GM12878 (cell line): ENCODE measurements around the gene MEN1. TPM values are rescaled to one million over a fixed set of nuclear protein-coding genes. Genes with fewer than 3 reads are reported as not detected.

Experiments used
- BHLHE40 ChIP-seq, 2 experiments: fragments of 450-650 bp in 1 of 2; IDR thresholded peaks; 2 replicates each; pipeline ENCODE4 v1.6.1; 2011 to 2017; ENCODE audit warnings: low read depth in 2 of 2, borderline replicate concordance in 1 of 2, improper control_type of control experiment in 1 of 2, low read length in 1 of 2, mild to moderate bottlenecking in 1 of 2
- CBX3 ChIP-seq: fragments of 200-600 bp; sonication (generic); IDR thresholded peaks from 2 replicates; pipeline ENCODE4 v1.6.1; 2016; ENCODE audit warnings: low read depth, borderline replicate concordance
- MEF2A ChIP-seq: IDR thresholded peaks from 2 replicates; pipeline ENCODE4 v1.6.1; 2011; ENCODE audit warnings: low read depth, mild to moderate bottlenecking, low read length, moderate library complexity; ENCODE audit not compliant: insufficient read depth
- NBN ChIP-seq: fragments of 450-650 bp; IDR thresholded peaks from 2 replicates; pipeline ENCODE4 v1.6.1; 2016
- NR2F1 ChIP-seq: fragments of 450-650 bp; conservative IDR thresholded peaks from 2 replicates; pipeline ENCODE4 v1.6.1; 2017; ENCODE audit warnings: mild to moderate bottlenecking
- RFX5 ChIP-seq: IDR thresholded peaks from 2 replicates; pipeline ENCODE4 v1.6.1; 2011; ENCODE audit warnings: low read depth, low read length, improper control_type of control experiment
- SIX5 ChIP-seq: IDR thresholded peaks from 2 replicates; pipeline ENCODE4 v1.6.1; 2011; ENCODE audit warnings: mild to moderate bottlenecking, low read depth, low read length, moderate library complexity; ENCODE audit not compliant: severe bottlenecking
- SP1 ChIP-seq: IDR thresholded peaks from one replicate; pipeline ENCODE4 v1.6.1; 2011; ENCODE audit warnings: low read depth, low read length
- SPI1 ChIP-seq: IDR thresholded peaks from 2 replicates; pipeline ENCODE4 v1.6.1; 2011; ENCODE audit warnings: low read depth, mild to moderate bottlenecking, low read length, moderate library complexity, borderline replicate concordance; ENCODE audit not compliant: insufficient read depth
- ZNF384 ChIP-seq: IDR thresholded peaks from 2 replicates; pipeline ENCODE4 v1.6.1; 2012; ENCODE audit warnings: low read depth, mild to moderate bottlenecking, low read length, improper control_type of control experiment, borderline replicate concordance
- polyA plus RNA-seq, 11 experiments: library from polyadenylated mRNA; depleted of rRNA in 4 of 11; unstranded in 6 of 11; stranded (reverse) in 5 of 11; fragments of >200 nt; fragmentation: Nextera tagmentation in 4 of 11; fragmentation: Illumina TruSeq in 1 of 11; extraction: Ambion mirVana in 4 of 11; extraction: Trizol in 1 of 11; gene quantifications; 1 replicate in 1 of 11; 2 replicates in 10 of 11; pipeline versions ENCODE4 v1.2.1 to v1.2.3, GENCODE V29; 2011 to 2016; ENCODE audit warnings: inconsistent platforms in 2 of 11, missing spikeins in 2 of 11, low read depth in 1 of 11
- total RNA-seq, 4 experiments: library from RNA; depleted of rRNA in 3 of 4; stranded (reverse); fragments of >200 nt in 3 of 4; fragmentation: Illumina TruSeq in 1 of 4; extraction: Trizol in 1 of 4; gene quantifications; 2 replicates each; pipeline versions ENCODE4 v1.2.1 to v1.2.3, GENCODE V29; 2013 to 2021
- TF ChIP-seq, protein P1 (sequence below): fragments of 450-650 bp; IDR thresholded peaks from 2 replicates; pipeline ENCODE4 v1.6.1; 2018; ENCODE audit warnings: borderline replicate concordance, mild to moderate bottlenecking; ENCODE audit not compliant: partially characterized antibody
- TF ChIP-seq, protein P2 (sequence below): IDR thresholded peaks from 2 replicates; pipeline ENCODE4 v1.6.1; 2011; ENCODE audit warnings: borderline replicate concordance, low read depth, mild to moderate bottlenecking, moderate library complexity, mixed read lengths, low read length; ENCODE audit not compliant: insufficient read depth; ENCODE audit errors: extremely low read length
- TF ChIP-seq, protein P3 (sequence below): fragments of 450-650 bp; IDR thresholded peaks from 2 replicates; pipeline ENCODE4 v1.6.1; 2017; ENCODE audit warnings: low read depth, mild to moderate bottlenecking, moderate library complexity
- TF ChIP-seq, protein P4 (sequence below): fragments of 450-650 bp; IDR thresholded peaks from 2 replicates; pipeline ENCODE4 v1.6.1; 2017; ENCODE audit warnings: mild to moderate bottlenecking, moderate library complexity
- TF ChIP-seq, protein P5 (sequence below): IDR thresholded peaks from 2 replicates; pipeline ENCODE4 v1.6.1; 2011; ENCODE audit warnings: mild to moderate bottlenecking, low read depth, low read length, moderate library complexity; ENCODE audit not compliant: insufficient replicate concordance

The MEN1 gene
- total and polyA plus RNA-seq, 10 of the 15 experiments (the other 5 are each of a cell fraction or from before 2014, with no cell fraction given): 2.5 to 39.7 (median 20.7) TPM

DNA sequence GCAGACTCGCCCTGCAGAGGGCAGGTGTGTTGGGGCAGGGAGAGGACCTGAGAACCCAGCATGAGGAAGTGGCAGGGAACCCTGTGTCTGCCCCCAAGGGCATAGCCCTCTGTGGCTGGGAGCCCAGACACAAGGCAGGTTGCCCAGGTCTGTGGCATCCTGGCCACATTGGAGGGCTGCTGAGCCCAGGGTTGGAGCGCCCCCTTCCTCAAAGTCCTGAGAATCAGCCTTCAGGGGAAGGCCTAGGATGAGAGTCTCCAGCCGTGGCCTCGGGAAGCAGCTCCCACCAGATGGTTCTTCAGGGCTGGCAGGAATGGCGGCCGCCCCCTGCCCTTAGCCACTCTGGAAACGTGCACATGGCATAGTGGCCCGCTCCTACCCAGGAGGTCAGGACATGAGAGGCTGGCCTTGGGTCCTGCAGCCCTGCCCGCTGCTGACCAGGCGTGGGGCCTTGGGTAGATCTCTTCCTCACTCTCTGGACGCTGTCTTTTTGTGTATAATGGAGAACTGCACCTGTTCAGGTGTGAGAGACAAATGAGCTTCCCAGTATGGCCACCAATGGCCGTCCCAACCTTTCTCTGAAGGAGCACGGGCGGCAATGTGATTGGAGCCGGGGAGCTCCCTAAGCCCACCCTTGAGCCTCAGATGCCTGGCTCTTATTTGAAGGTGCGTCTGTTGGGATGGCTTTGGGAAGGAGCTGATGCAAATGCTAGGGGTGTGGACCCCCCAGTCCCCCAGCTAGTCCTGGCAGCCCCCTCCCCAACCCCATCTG is 38.7 kb upstream of the MEN1 start (continued):
- TF ChIP-seq BHLHE40 (IDR thresholded peaks at IDR 0.05; ENCODE audit: borderline replicate concordance in 1 of 2, low read depth in 2 of 2, low read length in 1 of 2): peak in 1 of 2 experiments; percentile 16; a peak in 1 of 4 replicates
- TF ChIP-seq, protein P1, sequence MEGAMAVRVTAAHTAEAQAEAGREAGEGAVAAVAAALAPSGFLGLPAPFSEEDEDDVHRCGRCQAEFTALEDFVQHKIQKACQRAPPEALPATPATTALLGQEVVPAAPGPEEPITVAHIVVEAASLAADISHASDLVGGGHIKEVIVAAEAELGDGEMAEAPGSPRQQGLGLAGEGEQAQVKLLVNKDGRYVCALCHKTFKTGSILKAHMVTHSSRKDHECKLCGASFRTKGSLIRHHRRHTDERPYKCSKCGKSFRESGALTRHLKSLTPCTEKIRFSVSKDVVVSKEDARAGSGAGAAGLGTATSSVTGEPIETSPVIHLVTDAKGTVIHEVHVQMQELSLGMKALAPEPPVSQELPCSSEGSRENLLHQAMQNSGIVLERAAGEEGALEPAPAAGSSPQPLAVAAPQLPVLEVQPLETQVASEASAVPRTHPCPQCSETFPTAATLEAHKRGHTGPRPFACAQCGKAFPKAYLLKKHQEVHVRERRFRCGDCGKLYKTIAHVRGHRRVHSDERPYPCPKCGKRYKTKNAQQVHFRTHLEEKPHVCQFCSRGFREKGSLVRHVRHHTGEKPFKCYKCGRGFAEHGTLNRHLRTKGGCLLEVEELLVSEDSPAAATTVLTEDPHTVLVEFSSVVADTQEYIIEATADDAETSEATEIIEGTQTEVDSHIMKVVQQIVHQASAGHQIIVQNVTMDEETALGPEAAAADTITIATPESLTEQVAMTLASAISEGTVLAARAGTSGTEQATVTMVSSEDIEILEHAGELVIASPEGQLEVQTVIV: no peak
- TF ChIP-seq NR2F1: 0 out of 2 replicates have a peak, but pooled peaks have one; percentile 37
- TF ChIP-seq, protein P2, sequence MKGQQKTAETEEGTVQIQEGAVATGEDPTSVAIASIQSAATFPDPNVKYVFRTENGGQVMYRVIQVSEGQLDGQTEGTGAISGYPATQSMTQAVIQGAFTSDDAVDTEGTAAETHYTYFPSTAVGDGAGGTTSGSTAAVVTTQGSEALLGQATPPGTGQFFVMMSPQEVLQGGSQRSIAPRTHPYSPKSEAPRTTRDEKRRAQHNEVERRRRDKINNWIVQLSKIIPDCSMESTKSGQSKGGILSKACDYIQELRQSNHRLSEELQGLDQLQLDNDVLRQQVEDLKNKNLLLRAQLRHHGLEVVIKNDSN: no peak
- TF ChIP-seq RFX5: no peak
- TF ChIP-seq, protein P3, sequence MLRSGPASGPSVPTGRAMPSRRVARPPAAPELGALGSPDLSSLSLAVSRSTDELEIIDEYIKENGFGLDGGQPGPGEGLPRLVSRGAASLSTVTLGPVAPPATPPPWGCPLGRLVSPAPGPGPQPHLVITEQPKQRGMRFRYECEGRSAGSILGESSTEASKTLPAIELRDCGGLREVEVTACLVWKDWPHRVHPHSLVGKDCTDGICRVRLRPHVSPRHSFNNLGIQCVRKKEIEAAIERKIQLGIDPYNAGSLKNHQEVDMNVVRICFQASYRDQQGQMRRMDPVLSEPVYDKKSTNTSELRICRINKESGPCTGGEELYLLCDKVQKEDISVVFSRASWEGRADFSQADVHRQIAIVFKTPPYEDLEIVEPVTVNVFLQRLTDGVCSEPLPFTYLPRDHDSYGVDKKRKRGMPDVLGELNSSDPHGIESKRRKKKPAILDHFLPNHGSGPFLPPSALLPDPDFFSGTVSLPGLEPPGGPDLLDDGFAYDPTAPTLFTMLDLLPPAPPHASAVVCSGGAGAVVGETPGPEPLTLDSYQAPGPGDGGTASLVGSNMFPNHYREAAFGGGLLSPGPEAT: no peak
- TF ChIP-seq, protein P4, sequence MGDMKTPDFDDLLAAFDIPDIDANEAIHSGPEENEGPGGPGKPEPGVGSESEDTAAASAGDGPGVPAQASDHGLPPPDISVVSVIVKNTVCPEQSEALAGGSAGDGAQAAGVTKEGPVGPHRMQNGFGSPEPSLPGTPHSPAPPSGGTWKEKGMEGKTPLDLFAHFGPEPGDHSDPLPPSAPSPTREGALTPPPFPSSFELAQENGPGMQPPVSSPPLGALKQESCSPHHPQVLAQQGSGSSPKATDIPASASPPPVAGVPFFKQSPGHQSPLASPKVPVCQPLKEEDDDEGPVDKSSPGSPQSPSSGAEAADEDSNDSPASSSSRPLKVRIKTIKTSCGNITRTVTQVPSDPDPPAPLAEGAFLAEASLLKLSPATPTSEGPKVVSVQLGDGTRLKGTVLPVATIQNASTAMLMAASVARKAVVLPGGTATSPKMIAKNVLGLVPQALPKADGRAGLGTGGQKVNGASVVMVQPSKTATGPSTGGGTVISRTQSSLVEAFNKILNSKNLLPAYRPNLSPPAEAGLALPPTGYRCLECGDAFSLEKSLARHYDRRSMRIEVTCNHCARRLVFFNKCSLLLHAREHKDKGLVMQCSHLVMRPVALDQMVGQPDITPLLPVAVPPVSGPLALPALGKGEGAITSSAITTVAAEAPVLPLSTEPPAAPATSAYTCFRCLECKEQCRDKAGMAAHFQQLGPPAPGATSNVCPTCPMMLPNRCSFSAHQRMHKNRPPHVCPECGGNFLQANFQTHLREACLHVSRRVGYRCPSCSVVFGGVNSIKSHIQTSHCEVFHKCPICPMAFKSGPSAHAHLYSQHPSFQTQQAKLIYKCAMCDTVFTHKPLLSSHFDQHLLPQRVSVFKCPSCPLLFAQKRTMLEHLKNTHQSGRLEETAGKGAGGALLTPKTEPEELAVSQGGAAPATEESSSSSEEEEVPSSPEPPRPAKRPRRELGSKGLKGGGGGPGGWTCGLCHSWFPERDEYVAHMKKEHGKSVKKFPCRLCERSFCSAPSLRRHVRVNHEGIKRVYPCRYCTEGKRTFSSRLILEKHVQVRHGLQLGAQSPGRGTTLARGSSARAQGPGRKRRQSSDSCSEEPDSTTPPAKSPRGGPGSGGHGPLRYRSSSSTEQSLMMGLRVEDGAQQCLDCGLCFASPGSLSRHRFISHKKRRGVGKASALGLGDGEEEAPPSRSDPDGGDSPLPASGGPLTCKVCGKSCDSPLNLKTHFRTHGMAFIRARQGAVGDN: 0 out of 2 replicates have a peak, but pooled peaks have one; percentile 15
- TF ChIP-seq, protein P5, sequence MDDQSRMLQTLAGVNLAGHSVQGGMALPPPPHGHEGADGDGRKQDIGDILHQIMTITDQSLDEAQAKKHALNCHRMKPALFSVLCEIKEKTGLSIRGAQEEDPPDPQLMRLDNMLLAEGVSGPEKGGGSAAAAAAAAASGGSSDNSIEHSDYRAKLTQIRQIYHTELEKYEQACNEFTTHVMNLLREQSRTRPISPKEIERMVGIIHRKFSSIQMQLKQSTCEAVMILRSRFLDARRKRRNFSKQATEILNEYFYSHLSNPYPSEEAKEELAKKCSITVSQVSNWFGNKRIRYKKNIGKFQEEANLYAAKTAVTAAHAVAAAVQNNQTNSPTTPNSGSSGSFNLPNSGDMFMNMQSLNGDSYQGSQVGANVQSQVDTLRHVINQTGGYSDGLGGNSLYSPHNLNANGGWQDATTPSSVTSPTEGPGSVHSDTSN: no peak
- TF ChIP-seq ZNF384: no peak
- TF ChIP-seq SPI1: peak; percentile 74
- no peak for TF ChIP-seq SIX5
- TF ChIP-seq SP1: no peak
- TF ChIP-seq CBX3: no peak
- no peak for TF ChIP-seq NBN
- TF ChIP-seq MEF2A: no peak
